Adipose tissue (tissue), 3 donors: ENCODE measurements around the gene COL13A1. TPM values are rescaled to one million over a fixed set of nuclear protein-coding genes. Genes with fewer than 3 reads are reported as not detected.

Experiments used
- H3K27ac ChIP-seq: one replicate; pipeline ENCODE4 v1.5.1; 2013; ENCODE audit warnings: low read depth, low read length
- WGBS, 3 donors: extraction: QIAGEN DNeasy Blood & Tissue Kit; methylation state at CpG; one replicate each; pipeline ENCODE4 v1.1.7; 2013; 5-methylcytosine and 5-hydroxymethylcytosine counted together
- polyA plus RNA-seq, 3 donors: library from polyadenylated mRNA; stranded (reverse); fragments of 200-250 nt; gene quantifications; one replicate each; pipeline ENCODE4 v1.2.3, GENCODE V29; 2013
- donor health status: healthy with polysubstance abuse.
- donor health status: Bipolar disorder and iron deficiency.
- donor health status: healthy.

COL13A1 gene
- polyA plus RNA-seq, 3 donors: 0.22 to 0.79 (median 0.49) TPM

GRCh38 chr10:69813632-69814031 is 11.9 kb downstream of the COL13A1 start:
- 80 to 90% (median 83%) methylated on average over 4 of the region's 4 CpGs for WGBS, 3 donors
- H3K27ac ChIP-seq: no peak overlapping the region

- H3K27ac ChIP-seq: no peak overlapping the region
- WGBS, 3 donors: 68 to 99% (median 88%) methylated on average over 2 of the region's 2 CpGs
Measured at GRCh38 chr10:69814251-69814650, 12.5 kb downstream of the COL13A1 start.

- H3K27ac ChIP-seq: no peak overlapping the region
- 66 to 82% (median 80%) methylated on average over 6 of the region's 6 CpGs for WGBS, 3 donors
Measured at GRCh38 chr10:69815104-69815503, 13.4 kb downstream of the COL13A1 start.

GRCh38 chr10:69816521-69816920 is 14.8 kb downstream of the COL13A1 start:
- H3K27ac ChIP-seq: no peak overlapping the region
- 45 to 63% (median 46%) methylated on average over 5 of the region's 5 CpGs for WGBS, 3 donors

- WGBS, 3 donors: 44 to 47% (median 46%) methylated on average over 11 of the region's 11 CpGs
- H3K27ac ChIP-seq: no peak overlapping the region
Measured at GRCh38 chr10:69817078-69817581, 15.4 kb downstream of the COL13A1 start.

GRCh38 chr10:69818676-69819239 is 17.1 kb downstream of the COL13A1 start:
- 86 to 95% (median 88%) methylated on average over 2 of the region's 2 CpGs for WGBS, 3 donors
- no peak overlapping the region for H3K27ac ChIP-seq

GRCh38 chr10:69819716-69820506 is 18.2 kb downstream of the COL13A1 start:
- no peak overlapping the region for H3K27ac ChIP-seq
- WGBS, 3 donors: 64 to 78% (median 73%) methylated on average over 5 of the region's 5 CpGs

- no peak overlapping the region for H3K27ac ChIP-seq
- 86 to 88% (median 87%) methylated on average over 4 of the region's 4 CpGs for WGBS, 3 donors
Measured at GRCh38 chr10:69820817-69821216, 19.1 kb downstream of the COL13A1 start.

GRCh38 chr10:69825604-69826003 is 23.9 kb downstream of the COL13A1 start:
- WGBS, 3 donors: 67 to 88% (median 81%) methylated on average over 6 of the region's 6 CpGs
- no peak overlapping the region for H3K27ac ChIP-seq

- WGBS, 3 donors: 76 to 87% (median 78%) methylated on average over 9 of the region's 9 CpGs
- no peak overlapping the region for H3K27ac ChIP-seq
Measured at GRCh38 chr10:69826094-69826493, 24.4 kb downstream of the COL13A1 start.

- WGBS, 3 donors: 79 to 92% (median 91%) methylated on average over 7 of the region's 7 CpGs
- no peak overlapping the region for H3K27ac ChIP-seq
Measured at GRCh38 chr10:69826789-69827554, 25.3 kb downstream of the COL13A1 start.

GRCh38 chr10:69828144-69828870 is 26.6 kb downstream of the COL13A1 start:
- 61 to 82% (median 72%) methylated on average over 9 of the region's 9 CpGs for WGBS, 3 donors
- H3K27ac ChIP-seq: no peak overlapping the region

- H3K27ac ChIP-seq: no peak overlapping the region
- WGBS, 3 donors: 38 to 57% (median 53%) methylated on average over 8 of the region's 8 CpGs
Measured at GRCh38 chr10:69829775-69830174, 28.1 kb downstream of the COL13A1 start.

- WGBS, 3 donors: 56 to 75% (median 70%) methylated on average over 5 of the region's 5 CpGs
- no peak overlapping the region for H3K27ac ChIP-seq
Measured at GRCh38 chr10:69831231-69831855, 29.6 kb downstream of the COL13A1 start.

- WGBS, 3 donors: 78 to 90% (median 81%) methylated on average over 6 of the region's 6 CpGs
- no peak overlapping the region for H3K27ac ChIP-seq
Measured at GRCh38 chr10:69835233-69835632, 33.5 kb downstream of the COL13A1 start.

- WGBS, 3 donors: 38 to 60% (median 47%) methylated on average over 8 of the region's 8 CpGs
- H3K27ac ChIP-seq: no peak overlapping the region
Measured at GRCh38 chr10:69835875-69836730, 34.4 kb downstream of the COL13A1 start.

GRCh38 chr10:69836731-69837030 is 35.0 kb downstream of the COL13A1 start:
- 64 to 87% (median 77%) methylated on average over 6 of the region's 6 CpGs for WGBS, 3 donors
- H3K27ac ChIP-seq: no peak overlapping the region
